K562 (cell line): Measurements from ENCODE around the gene CNTFR. TPM values are rescaled to one million over a fixed set of nuclear protein-coding genes. Genes with fewer than 3 reads are reported as not detected.

Source experiments
- ATAC-seq: fragments of 200-7000 bp; cut with Tn5 transposase; 3 replicates; pipeline ENCODE4 v1.9.1; 2020; ENCODE audit warnings: moderate library complexity
- BruUV-seq: library from RNA; stranded (reverse); fragments of 400-500 nt; replicated peaks from 2 replicates; lab custom pipeline; 2021; lab: Mats Ljungman, UMichigan
- CTCF ChIA-PET: fragments of 300-600 bp; formaldehyde crosslinking; extraction: SDS; loops from one replicate; lab custom pipeline; 2021; ENCODE audit warnings: low intra/inter-chr PET ratio; lab: Yijun Ruan, JAX
- POLR2A ChIA-PET: fragments of 300-600, 350-650 bp; sonication (Branson Sonifier 250); formaldehyde crosslinking; extraction: SDS; loops from one replicate; lab custom pipeline; 2021; ENCODE audit warnings: antibody characterized with exemption, inconsistent platforms; lab: Yijun Ruan, JAX
- DNase-seq, 4 experiments: peaks; one replicate each; pipeline versions ENCODE4 v3.0.0 to v3.0.0-alpha.2; 2011 to 2018; ENCODE audit warnings: low spot score in 3 of 4, mixed read lengths in 3 of 4; ENCODE audit errors: extremely low read depth in 1 of 4
- FAIRE-seq: peaks from 2 replicates; lab custom pipeline; 2011; peaks lifted over from hg19 to GRCh38; lab: Jason Lieb, UNC
- H2AFZ ChIP-seq: 2 replicates; pipeline ENCODE4 v1.6.0; 2011; ENCODE audit warnings: low read depth, low read length, control low read depth, inconsistent platforms
- H3K27ac ChIP-seq: fragments of 200-600 bp; 3 replicates; pipeline ENCODE4 v1.8.0; 2011; ENCODE audit warnings: low read depth, mild to moderate bottlenecking, control low read depth, inconsistent platforms, low read length, moderate library complexity, mixed read lengths; ENCODE audit errors: extremely low read depth
- H3K27me3 ChIP-seq, 2 experiments: fragments of 300-600 bp in 1 of 2; 2 replicates in 1 of 2; 3 replicates in 1 of 2; pipeline versions ENCODE4 v1.6.0 to v1.8.0; 2011; ENCODE audit warnings: inconsistent platforms in 2 of 2, low read length in 2 of 2, mild to moderate bottlenecking in 1 of 2, mixed read lengths in 1 of 2, moderate library complexity in 1 of 2; ENCODE audit not compliant: control insufficient read depth in 2 of 2, insufficient read depth in 2 of 2
- H3K36me3 ChIP-seq: fragments of 300-600 bp; 3 replicates; pipeline ENCODE4 v1.8.0; 2011; ENCODE audit warnings: mild to moderate bottlenecking, low read length, inconsistent platforms; ENCODE audit not compliant: control insufficient read depth, insufficient read depth
- H3K4me1 ChIP-seq, 2 experiments: fragments of 200-600 bp in 1 of 2; replicated peaks in 1 of 2; 2 replicates in 1 of 2; 3 replicates in 1 of 2; pipeline versions ENCODE4 v1.5.1 to v1.8.0; 2011; ENCODE audit warnings: inconsistent platforms in 2 of 2, low read length in 2 of 2, mild to moderate bottlenecking in 1 of 2, mixed read lengths in 1 of 2, moderate library complexity in 1 of 2; ENCODE audit not compliant: control insufficient read depth in 2 of 2, insufficient read depth in 2 of 2
- H3K4me2 ChIP-seq: 2 replicates; pipeline ENCODE4 v1.6.1; 2011; ENCODE audit warnings: low read length, control low read depth, inconsistent platforms, mixed read lengths; ENCODE audit not compliant: insufficient read depth
- H3K4me3 ChIP-seq: fragments of 200-600 bp; sonication (generic), shearing (Covaris generic); 2 replicates; pipeline ENCODE4 v1.5.1; 2016; ENCODE audit warnings: control low read depth, inconsistent platforms
- H3K79me2 ChIP-seq: fragments of 200-600 bp; 3 replicates; pipeline ENCODE4 v1.8.0; 2011; ENCODE audit warnings: low read length, inconsistent platforms; ENCODE audit not compliant: control insufficient read depth, insufficient read depth
- H3K9ac ChIP-seq, 2 experiments: 2 replicates each; pipeline versions ENCODE4 v1.6.0 to v1.6.1; 2011; ENCODE audit warnings: low read depth in 2 of 2, low read length in 2 of 2, control low read depth in 1 of 2, inconsistent platforms in 1 of 2, mild to moderate bottlenecking in 1 of 2, mixed read lengths in 1 of 2; ENCODE audit not compliant: insufficient read depth in 1 of 2
- H3K9me1 ChIP-seq: one replicate; pipeline ENCODE4 v1.6.0; 2011; ENCODE audit warnings: inconsistent platforms, mild to moderate bottlenecking, low read length, moderate library complexity; ENCODE audit not compliant: control insufficient read depth, insufficient read depth
- H3K9me3 ChIP-seq: replicated peaks from 2 replicates; pipeline ENCODE4 v1.5.1; 2011; ENCODE audit warnings: low read depth, low read length, inconsistent platforms; ENCODE audit not compliant: control insufficient read depth, insufficient read depth
- H4K20me1 ChIP-seq: replicated peaks from 2 replicates; pipeline ENCODE4 v1.6.1; 2011; ENCODE audit warnings: low read length, inconsistent platforms, mixed read lengths; ENCODE audit not compliant: control insufficient read depth, insufficient read depth
- BHLHE40 ChIP-seq: IDR thresholded peaks from 2 replicates; pipeline ENCODE4 v1.6.1; 2011; ENCODE audit warnings: low read length, improper control_type of control experiment
- FOXP4 ChIP-seq: sonication (generic); formaldehyde crosslinking; IDR thresholded peaks from 2 replicates; pipeline ENCODE4 v1.8.0; 2022; ENCODE audit warnings: mild to moderate bottlenecking, missing genetic modification reagents, borderline replicate concordance
- RUNX1 ChIP-seq: sonication (generic); IDR thresholded peaks from 2 replicates; pipeline ENCODE4 v1.6.1; 2016; ENCODE audit warnings: antibody characterized with exemption, low read depth
- SAFB2 ChIP-seq: fragments of 200-400 bp; formaldehyde crosslinking; IDR thresholded peaks from 2 replicates; pipeline ENCODE4 v1.6.1; 2018; ENCODE audit warnings: borderline replicate concordance, low read length, low read depth, moderate library complexity; ENCODE audit not compliant: severe bottlenecking
- SMARCA4 ChIP-seq: fragments of 450-650 bp; IDR thresholded peaks from 2 replicates; pipeline ENCODE4 v1.6.1; 2016
- SNIP1 ChIP-seq: fragments of 450-650 bp; IDR thresholded peaks from 2 replicates; pipeline ENCODE4 v1.7.1; 2017; ENCODE audit warnings: low read depth, mild to moderate bottlenecking
- THRA ChIP-seq: fragments of 450-650 bp; IDR thresholded peaks from 2 replicates; pipeline ENCODE4 v1.6.1; 2017; ENCODE audit warnings: mild to moderate bottlenecking, moderate library complexity
- ZNF253 ChIP-seq: fragments of 250-450 bp; sonication (Bioruptor Pico); conservative IDR thresholded peaks from 2 replicates; pipeline ENCODE4 v1.6.1; 2021; ENCODE audit warnings: mild to moderate bottlenecking
- ZNF444 ChIP-seq: fragments of 250-450 bp; sonication (Bioruptor Pico); IDR thresholded peaks from 2 replicates; pipeline ENCODE4 v1.4.0; 2020; ENCODE audit warnings: mild to moderate bottlenecking, moderate library complexity
- ZNF717 ChIP-seq: fragments of 250-450 bp; sonication (Bioruptor Pico); IDR thresholded peaks from 2 replicates; pipeline ENCODE4 v1.5.0; 2021
- WGBS: fragments of 100-300 bp; shearing (Covaris generic); methylation state at CpG from one replicate; pipeline ENCODE4 v1.1.6; 2016; ENCODE audit warnings: low coverage, mixed read lengths; ENCODE audit not compliant: insufficient coverage; ENCODE audit errors: missing lambda C conversion rate; 5-methylcytosine and 5-hydroxymethylcytosine counted together
- in situ Hi-C: fragments of 300-500 bp; cut with MboI; formaldehyde crosslinking; loops from 4 replicates; pipeline ENCODE4 v1.15.0; 2018; ENCODE audit warnings: inconsistent platforms, mixed read lengths
- intact Hi-C: fragments of 100-400 bp; cut with micrococcal nuclease; formaldehyde crosslinking; loops from 2 replicates; pipeline ENCODE4 v1.14.2; 2022
- polyA plus RNA-seq, 8 experiments: library from polyadenylated mRNA; depleted of rRNA in 4 of 8; stranded (reverse) in 5 of 8; unstranded in 3 of 8; fragments of >200 nt; fragmentation: Nextera tagmentation in 2 of 8; fragmentation: Illumina TruSeq in 1 of 8; extraction: Ambion mirVana in 2 of 8; extraction: Trizol in 1 of 8; gene quantifications; 2 replicates each; pipeline versions ENCODE4 v1.2.1 to v1.2.3, GENCODE V29; 2011 to 2014; ENCODE audit warnings: inconsistent platforms in 1 of 8, missing spikeins in 1 of 8
- total RNA-seq, 7 experiments: library from RNA; depleted of rRNA in 6 of 7; stranded (reverse); fragments of >200 nt in 6 of 7; fragmentation: Illumina TruSeq in 2 of 7; extraction: Trizol in 2 of 7; gene quantifications; 2 replicates each; pipeline versions ENCODE4 v1.2.1 to v1.2.3, GENCODE V29; 2011 to 2021; ENCODE audit warnings: low replicate concordance in 1 of 7

Gene CNTFR
- total and polyA plus RNA-seq, 9 of the 15 experiments (the other 6 are each of a cell fraction or from before 2014, with no cell fraction given): not detected

- no peak for FAIRE-seq
Observed at GRCh38 chr9:34568133-34568532, 21.4 kb downstream of the CNTFR start.

More at GRCh38 chr9:34568133-34568532, 21.4 kb downstream of the CNTFR start:
- peaks cover 11 to 70% of the 10 kb centered on the region in 2 experiments for H3K27me3 ChIP-seq
- no peak overlapping the region for H2AFZ ChIP-seq
- DNase-seq (no peak), ATAC-seq (no peak)
- no peaks in the 10 kb centered on the region for H3K9me1 ChIP-seq
- H3K36me3 ChIP-seq: no peaks in the 10 kb centered on the region
- H3K27ac ChIP-seq: no peak overlapping the region
- H3K79me2 ChIP-seq: no peaks in the 10 kb centered on the region
- POLR2A ChIA-PET: interaction anchor here (0.6 kb wide), 1 partner anchor 17 kb away, joined by 4 read pairs; no protein-coding TSS in a partner anchor
- intact Hi-C loops: no loop called here
- TF ChIP-seq THRA (no peak), ZNF444 (no peak), ZNF717 (CRISPR knock-in tag) (no peak), BHLHE40 (no peak), SMARCA4 (no peak), SNIP1 (no peak), RUNX1 (no peak), ZNF253 (CRISPR knock-in tag) (no peak), FOXP4 (CRISPR knock-in tag) (no peak), SAFB2 (no peak)
- H3K9me3 ChIP-seq: no peaks in the 10 kb centered on the region
- no peaks in the 10 kb centered on the region; a peak in 1 of 5 replicates for H3K4me1 ChIP-seq
- no peak overlapping the region for H3K9ac ChIP-seq
- H3K4me3 ChIP-seq: no peak overlapping the region
- no peaks in the 10 kb centered on the region; the same call in 1 of the 2 replicates for H4K20me1 ChIP-seq
- 3% methylated on average over 5 of the region's 7 CpGs for WGBS
- CTCF ChIA-PET: no interaction called here
- H3K4me2 ChIP-seq: no peak overlapping the region
- in situ Hi-C loops: no loop called here
- no TSS peak for BruUV-seq
